Measurements from ENCODE around the gene CCDC170. TPM values are rescaled to one million over a fixed set of nuclear protein-coding genes. Genes with fewer than 3 reads are reported as not detected.

CCDC170 gene
- total and polyA plus RNA-seq, 2 of the 8 experiments (the other 6 are each of a cell fraction or from before 2014, with no cell fraction given) = 0.06 to 0.09 TPM

GRCh38 chr6:151534576-151534975 is 40.8 kb downstream of the CCDC170 start (continued):
- TF ChIP-seq EZH2 (IDR thresholded peaks at IDR 0.05; ENCODE audit: low read depth, low read length, severe bottlenecking) (no peak), ATF3 (IDR thresholded peaks at IDR 0.05; ENCODE audit: insufficient read depth, low read depth, low read length) (no peak), SIX5 (IDR thresholded peaks at IDR 0.05; ENCODE audit: low read depth, low read length) (no peak)
